H1 (cell line): ENCODE measurements around the gene ST6GALNAC3. TPM values are rescaled to one million over a fixed set of nuclear protein-coding genes. Genes with fewer than 3 reads are reported as not detected.

Experiments
- CTCF ChIA-PET: fragments of 300-600 bp; sonication (Branson Sonifier 250); formaldehyde crosslinking; loops from one replicate; lab custom pipeline; 2021; ENCODE audit not compliant: partially characterized antibody; lab: Charles Lee
- POLR2A ChIA-PET: fragments of 300-600 bp; sonication (Branson Sonifier 250); formaldehyde crosslinking; loops from one replicate; lab custom pipeline; 2021; ENCODE audit warnings: inconsistent platforms; ENCODE audit not compliant: partially characterized antibody; lab: Charles Lee
- DNase-seq, 2 experiments: peaks; one replicate each; pipeline versions ENCODE4 v3.0.0 to v3.0.0-alpha.2; 2010 to 2022; ENCODE audit warnings: low spot score in 2 of 2, low read depth in 1 of 2, mixed read lengths in 1 of 2
- FAIRE-seq: peaks from 2 replicates; lab custom pipeline; 2011; peaks lifted over from hg19 to GRCh38; lab: Jason Lieb, UNC
- H2AFZ ChIP-seq: 2 replicates; pipeline ENCODE4 v1.8.1; 2012; ENCODE audit warnings: low read length, inconsistent platforms
- H2AK5ac ChIP-seq: 2 replicates; pipeline ENCODE4 v1.6.1; 2013; ENCODE audit warnings: low read depth, low read length
- H2BK120ac ChIP-seq: replicated peaks from 2 replicates; pipeline ENCODE3; 2013; ENCODE audit warnings: low read depth, low read length, inconsistent platforms
- H2BK12ac ChIP-seq: 2 replicates; pipeline ENCODE4 v1.6.1; 2013; ENCODE audit warnings: low read depth, low read length
- H2BK15ac ChIP-seq: 2 replicates; pipeline ENCODE4 v1.6.1; 2013; ENCODE audit warnings: low read length
- H2BK20ac ChIP-seq: 2 replicates; pipeline ENCODE4 v1.6.1; 2013; ENCODE audit warnings: low read length
- H2BK5ac ChIP-seq: 2 replicates; pipeline ENCODE4 v1.6.1; 2013; ENCODE audit warnings: low read depth, low read length
- H3K14ac ChIP-seq: 2 replicates; pipeline ENCODE4 v1.6.1; 2013; ENCODE audit warnings: inconsistent platforms; ENCODE audit not compliant: insufficient read length
- H3K18ac ChIP-seq: 2 replicates; pipeline ENCODE4 v1.6.1; 2013; ENCODE audit warnings: low read length; ENCODE audit errors: extremely low read depth
- H3K23ac ChIP-seq: 2 replicates; pipeline ENCODE4 v1.6.1; 2013; ENCODE audit warnings: inconsistent platforms; ENCODE audit not compliant: insufficient read length
- H3K23me2 ChIP-seq: 2 replicates; pipeline ENCODE4 v1.6.1; 2013; ENCODE audit warnings: low read depth, low read length
- H3K27ac ChIP-seq: 2 replicates; pipeline ENCODE4 v1.6.1; 2011; ENCODE audit warnings: low read depth, low read length, inconsistent platforms
- H3K27me3 ChIP-seq, 4 experiments: replicated peaks in 1 of 4; 1 replicate in 1 of 4; 2 replicates in 3 of 4; pipeline versions ENCODE4 v1.6.1 to v1.8.1; 2011 to 2013; ENCODE audit warnings: low read length in 3 of 4, mild to moderate bottlenecking in 3 of 4, inconsistent platforms in 2 of 4, mixed read lengths in 2 of 4, moderate library complexity in 1 of 4; ENCODE audit not compliant: control insufficient read depth in 3 of 4, insufficient read depth in 3 of 4; ENCODE audit errors: extremely low read depth in 1 of 4
- H3K36me3 ChIP-seq, 4 experiments: 2 replicates each; pipeline versions ENCODE4 v1.6.1 to v1.8.1; 2011 to 2013; ENCODE audit warnings: mild to moderate bottlenecking in 4 of 4, low read length in 3 of 4, moderate library complexity in 2 of 4, control low read depth in 1 of 4, inconsistent platforms in 1 of 4; ENCODE audit not compliant: insufficient read depth in 4 of 4, control insufficient read depth in 2 of 4
- H3K4ac ChIP-seq: replicated peaks from 2 replicates; pipeline ENCODE3; 2013; ENCODE audit warnings: low read length, low read depth, mixed read lengths, inconsistent platforms; ENCODE audit not compliant: insufficient read length
- H3K4me1 ChIP-seq, 4 experiments: replicated peaks in 1 of 4; 1 replicate in 1 of 4; 2 replicates in 3 of 4; pipeline versions ENCODE4 v1.6.1 to v1.8.1; 2011 to 2013; ENCODE audit warnings: low read length in 3 of 4, inconsistent platforms in 2 of 4, mixed read lengths in 1 of 4; ENCODE audit not compliant: insufficient read depth in 4 of 4, control insufficient read depth in 3 of 4
- H3K4me2 ChIP-seq, 2 experiments: 2 replicates each; pipeline versions ENCODE4 v1.6.1 to v1.8.1; 2011 to 2013; ENCODE audit warnings: low read depth in 2 of 2, low read length in 2 of 2, control low read depth in 1 of 2, inconsistent platforms in 1 of 2, mild to moderate bottlenecking in 1 of 2; ENCODE audit not compliant: insufficient read depth in 1 of 2
- H3K4me3 ChIP-seq, 4 experiments: fragments of 200-600, 300-600 bp in 1 of 4; sonication (generic), shearing (Covaris generic), sonication (Bioruptor Twin) in 1 of 4; 2 replicates each; pipeline versions ENCODE4 v1.5.1 to v1.8.1; 2011 to 2016; ENCODE audit warnings: low read length in 4 of 4, low read depth in 3 of 4, control low read depth in 2 of 4, inconsistent platforms in 2 of 4, mild to moderate bottlenecking in 2 of 4, mixed read lengths in 1 of 4, moderate library complexity in 1 of 4; ENCODE audit not compliant: insufficient read depth in 2 of 4; ENCODE audit errors: extremely low read depth in 1 of 4
- H3K56ac ChIP-seq: replicated peaks from 2 replicates; pipeline ENCODE3; 2013; ENCODE audit warnings: low read depth, mild to moderate bottlenecking, mixed read lengths, low read length, inconsistent platforms; ENCODE audit not compliant: insufficient read length
- H3K79me1 ChIP-seq: 2 replicates; pipeline ENCODE4 v1.6.1; 2013; ENCODE audit warnings: low read depth, low read length, control low read depth
- H3K79me2 ChIP-seq, 2 experiments: 2 replicates each; pipeline versions ENCODE4 v1.6.1 to v1.8.1; 2012 to 2013; ENCODE audit warnings: low read length in 2 of 2, mild to moderate bottlenecking in 2 of 2, inconsistent platforms in 1 of 2; ENCODE audit not compliant: insufficient read depth in 2 of 2, control insufficient read depth in 1 of 2
- H3K9ac ChIP-seq, 4 experiments: replicated peaks in 1 of 4; 1 replicate in 1 of 4; 2 replicates in 3 of 4; pipeline versions ENCODE4 v1.6.1 to v1.8.1; 2011 to 2013; ENCODE audit warnings: low read depth in 3 of 4, low read length in 3 of 4, control low read depth in 2 of 4, mild to moderate bottlenecking in 2 of 4, moderate library complexity in 2 of 4, inconsistent platforms in 1 of 4; ENCODE audit errors: extremely low read depth in 1 of 4
- H3K9me3 ChIP-seq, 2 experiments: 2 replicates each; pipeline versions ENCODE4 v1.6.1 to v1.8.1; 2012 to 2013; ENCODE audit warnings: mild to moderate bottlenecking in 2 of 2, moderate library complexity in 2 of 2, control low read depth in 1 of 2, inconsistent platforms in 1 of 2, low read depth in 1 of 2, low read length in 1 of 2, mixed read lengths in 1 of 2; ENCODE audit not compliant: insufficient read depth in 2 of 2
- H4K20me1 ChIP-seq, 2 experiments: replicated peaks in 1 of 2; 2 replicates each; pipeline versions ENCODE3 to v1.8.1; 2011 to 2013; ENCODE audit warnings: inconsistent platforms in 2 of 2, low read length in 2 of 2, mild to moderate bottlenecking in 1 of 2; ENCODE audit not compliant: insufficient read depth in 2 of 2, control insufficient read depth in 1 of 2
- H4K5ac ChIP-seq: 2 replicates; pipeline ENCODE4 v1.6.1; 2013; ENCODE audit warnings: low read length, low read depth, mixed read lengths, inconsistent platforms; ENCODE audit not compliant: insufficient read length
- H4K8ac ChIP-seq: 2 replicates; pipeline ENCODE4 v1.8.0; 2013; ENCODE audit warnings: mild to moderate bottlenecking, moderate library complexity, low read length, inconsistent platforms; ENCODE audit not compliant: insufficient read depth; ENCODE audit errors: extremely low read depth
- H4K91ac ChIP-seq: replicated peaks from 2 replicates; pipeline ENCODE3; 2013; ENCODE audit warnings: low read length, mixed read lengths, inconsistent platforms; ENCODE audit not compliant: insufficient read length
- CBX5 ChIP-seq: fragments of 300-800, 300-1000 bp; sonication (generic); IDR thresholded peaks from 2 replicates; pipeline ENCODE4 v1.7.1; 2016; ENCODE audit warnings: antibody characterized with exemption, low read length, low read depth
- FOSL1 ChIP-seq: IDR thresholded peaks from 2 replicates; pipeline ENCODE4 v1.6.1; 2011; ENCODE audit warnings: mild to moderate bottlenecking, low read depth, low read length, moderate library complexity; ENCODE audit not compliant: insufficient read depth
- HDAC6 ChIP-seq: IDR thresholded peaks from one replicate; pipeline ENCODE4 v1.7.1; 2012; ENCODE audit warnings: low read depth, mild to moderate bottlenecking, inconsistent platforms, low read length, moderate library complexity
- KDM4A ChIP-seq: IDR thresholded peaks from one replicate; pipeline ENCODE4 v1.7.1; 2012; ENCODE audit warnings: low read depth, mild to moderate bottlenecking, moderate library complexity, low read length, inconsistent platforms; ENCODE audit not compliant: severe bottlenecking
- PHF8 ChIP-seq: fragments of 200-600 bp; sonication (generic); conservative IDR thresholded peaks from 2 replicates; pipeline ENCODE4 v1.7.1; 2012; ENCODE audit warnings: low read depth, mild to moderate bottlenecking, inconsistent platforms, low read length, moderate library complexity
- WGBS, 2 experiments: shearing (Covaris generic) in 1 of 2; methylation state at CpG; one replicate each; pipeline versions ENCODE4 v1.1.6 to v1.1.7; 2013 to 2015; ENCODE audit warnings: low lambda C conversion rate in 2 of 2, mixed read lengths in 2 of 2, inconsistent platforms in 1 of 2, low coverage in 1 of 2, missing lambda C conversion rate in 1 of 2; ENCODE audit not compliant: insufficient replicate concordance in 2 of 2, insufficient coverage in 1 of 2, insufficient read length in 1 of 2; ENCODE audit errors: extremely low coverage in 1 of 2, missing lambda C conversion rate in 1 of 2; 5-methylcytosine and 5-hydroxymethylcytosine counted together
- polyA plus RNA-seq, 7 experiments: library from polyadenylated mRNA; depleted of rRNA in 3 of 7; stranded (reverse) in 5 of 7; unstranded in 2 of 7; fragments of >200 nt in 5 of 7; fragments of 200-250 nt in 2 of 7; gene quantifications; 1 replicate in 5 of 7; 2 replicates in 1 of 7; 4 replicates in 1 of 7; pipeline versions ENCODE4 v1.2.1 to v1.2.3, GENCODE V29; 2011 to 2013; ENCODE audit warnings: missing spikeins in 2 of 7, mixed read lengths in 2 of 7
- total RNA-seq: library from RNA; stranded (reverse); fragmentation: NEBNext Ultra II Directional; extraction: Animal tissue kit (Norgen Biotek cat#: 25700); gene quantifications from 2 replicates; pipeline ENCODE4 v1.2.1, GENCODE V29; 2021

The ST6GALNAC3 gene
- total and polyA plus RNA-seq, 2 of the 8 experiments (the other 6 are each of a cell fraction or from before 2014, with no cell fraction given) = 4.9 to 19.0 TPM

GRCh38 chr1:76418531-76418930 lies 344.0 kb downstream of the ST6GALNAC3 start:
- no peaks in the 10 kb centered on the region for H3K79me2 ChIP-seq
- H2BK12ac ChIP-seq = no peak overlapping the region
- no peak overlapping the region for H2BK5ac ChIP-seq
- FAIRE-seq (no peak), DNase-seq (no peak)
- H3K27ac ChIP-seq = no peak overlapping the region
- H3K27me3 ChIP-seq = no peaks in the 10 kb centered on the region
- no peaks in the 10 kb centered on the region for H3K79me1 ChIP-seq
- H2AK5ac ChIP-seq = no peak overlapping the region
- H2AFZ ChIP-seq = no peak overlapping the region
- no peaks in the 10 kb centered on the region for H3K4me1 ChIP-seq
- WGBS, 2 experiments = 92% methylated on average over 3 of the region's 3 CpGs; no CpG with 5 or more reads in 1 of the 2 experiments
- no peak overlapping the region for H3K56ac ChIP-seq
- no peak overlapping the region for H2BK20ac ChIP-seq
- H3K4ac ChIP-seq = no peak overlapping the region
- H3K18ac ChIP-seq = no peak overlapping the region
- H3K9ac ChIP-seq = no peak overlapping the region
- H3K23ac ChIP-seq = no peak overlapping the region
- no peaks in the 10 kb centered on the region for H3K23me2 ChIP-seq
- H4K20me1 ChIP-seq = no peaks in the 10 kb centered on the region
- no peak overlapping the region for H2BK15ac ChIP-seq
- H3K14ac ChIP-seq = no peak overlapping the region
- no peaks in the 10 kb centered on the region for H3K9me3 ChIP-seq
- H2BK120ac ChIP-seq = no peak overlapping the region
- no peaks in the 10 kb centered on the region for H3K36me3 ChIP-seq
- no peak overlapping the region for H3K4me2 ChIP-seq
- POLR2A ChIA-PET = no interaction called here
- H4K8ac ChIP-seq = no peak overlapping the region
- no peak overlapping the region for H4K5ac ChIP-seq
- TF ChIP-seq CBX5 (no peak), HDAC6 (no peak), KDM4A (no peak), FOSL1 (no peak), PHF8 (no peak)
- TF ChIP-seq, all 59 proteins: peak for 0
- H4K91ac ChIP-seq = no peak overlapping the region
- H3K4me3 ChIP-seq = no peak overlapping the region
- CTCF ChIA-PET = interaction anchor here (0.6 kb wide), 1 partner anchor 63 kb away, joined by 4 read pairs; no protein-coding TSS in a partner anchor
